ENCODE results near the gene WDR48. TPM values are rescaled to one million over a fixed set of nuclear protein-coding genes. Genes with fewer than 3 reads are reported as not detected.
A peak's percentile ranks its signal among the peaks of the same experiment; 100 is the strongest.

Gene WDR48
- total RNA-seq, 1 donor from 2014 or later = 58.4 TPM

DNA sequence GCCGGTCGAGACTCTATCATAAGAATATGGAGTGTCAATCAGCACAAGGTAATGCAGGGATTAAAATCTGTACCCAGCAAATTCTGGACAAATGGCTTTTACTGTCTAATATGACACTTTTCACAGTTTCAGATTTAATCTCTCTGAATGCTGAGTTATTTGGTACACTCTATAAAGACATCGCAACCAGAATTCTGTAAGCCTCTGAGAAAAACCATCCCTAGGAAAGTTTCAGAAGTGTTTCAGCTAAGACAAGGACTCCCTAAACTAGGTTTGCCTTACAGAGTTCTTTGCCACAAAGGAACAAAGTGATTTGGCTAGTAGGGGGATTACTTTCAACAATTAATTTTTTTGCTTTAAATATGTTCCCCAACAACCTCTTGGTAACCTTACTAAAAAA lies 11.3 kb downstream of the WDR48 start:
- no peak for DNase-seq (ENCODE audit: low spot score)

DNA sequence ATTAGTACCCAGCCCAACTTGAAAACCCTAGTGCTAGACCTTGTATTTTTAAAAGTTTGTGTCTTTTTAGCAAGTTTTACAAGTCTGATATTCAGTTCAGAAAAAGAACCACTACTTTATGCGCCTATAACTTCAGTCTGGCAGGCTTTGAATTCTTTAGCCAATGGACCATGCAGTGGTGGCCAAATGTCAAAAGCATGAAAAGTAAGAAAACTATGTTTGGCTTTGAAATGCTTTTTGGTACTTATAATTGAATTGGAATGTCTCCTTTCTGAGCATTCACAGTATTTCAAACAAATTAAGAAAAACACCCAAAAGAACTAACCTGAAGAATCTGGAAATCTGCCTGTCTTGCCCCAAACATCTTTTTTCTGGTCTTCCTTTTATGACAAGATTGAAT lies 12.8 kb downstream of the WDR48 start:
- DNase-seq (ENCODE audit: low spot score) = no peak

GRCh38 chr3:39065197-39065596 lies 13.4 kb downstream of the WDR48 start:
- no peak for DNase-seq (ENCODE audit: low spot score)

GRCh38 chr3:39067286-39067685 lies 15.5 kb downstream of the WDR48 start:
- DNase-seq (ENCODE audit: low spot score) = no peak

- no peak for DNase-seq (ENCODE audit: low spot score)
Measured at GRCh38 chr3:39068556-39068955, 16.7 kb downstream of the WDR48 start.

GRCh38 chr3:39075910-39076309 lies 24.1 kb downstream of the WDR48 start:
- DNase-seq (ENCODE audit: low spot score) = no peak

DNA sequence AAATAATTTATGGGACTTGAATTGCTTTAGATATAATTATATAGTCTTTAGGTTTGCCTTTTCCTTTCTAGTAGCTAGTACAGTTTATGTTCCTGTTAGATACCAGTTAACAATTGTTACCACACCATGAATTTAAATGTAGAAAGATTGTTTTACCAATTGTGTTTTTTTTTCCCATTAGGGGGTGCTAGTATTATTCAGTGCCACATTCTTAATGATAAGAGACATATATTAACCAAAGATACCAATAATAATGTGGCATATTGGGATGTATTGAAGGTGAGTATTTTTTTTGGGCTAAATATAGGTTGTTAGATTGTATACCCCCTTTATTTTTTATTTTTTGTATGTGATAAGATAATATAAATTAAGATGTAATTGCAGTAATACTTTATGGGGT lies 27.7 kb downstream of the WDR48 start:
- no peak for DNase-seq (ENCODE audit: low spot score)

- no peak for DNase-seq (ENCODE audit: low spot score)
Measured at GRCh38 chr3:39080026-39080425, 28.2 kb downstream of the WDR48 start.

- DNase-seq (ENCODE audit: low spot score) = no peak
Measured at GRCh38 chr3:39082666-39083313, 31.0 kb downstream of the WDR48 start.

DNA sequence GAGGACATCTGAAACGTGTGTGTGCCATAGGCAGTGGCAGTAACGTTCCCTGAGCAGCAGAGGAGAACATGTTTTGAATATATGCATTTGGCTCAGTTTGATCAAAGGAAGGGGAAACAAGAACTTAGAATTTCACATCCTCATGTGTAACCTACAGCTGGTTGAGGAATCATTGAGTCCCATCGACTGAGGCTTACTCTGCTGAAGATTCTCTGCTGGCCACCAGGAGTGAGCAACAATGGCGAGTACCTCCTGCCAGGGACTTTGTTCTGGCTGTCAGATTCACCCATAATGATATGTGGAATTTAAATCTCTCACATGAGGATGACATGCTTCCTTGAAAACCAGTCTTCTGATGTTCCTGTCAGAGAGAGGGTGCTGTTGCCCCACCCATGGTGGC lies 34.3 kb downstream of the WDR48 start:
- peak; percentile 9 for DNase-seq (ENCODE audit: low spot score)

- DNase-seq (ENCODE audit: low spot score) = peak; percentile 12
Measured at GRCh38 chr3:39088456-39088855, 36.6 kb downstream of the WDR48 start.

DNA sequence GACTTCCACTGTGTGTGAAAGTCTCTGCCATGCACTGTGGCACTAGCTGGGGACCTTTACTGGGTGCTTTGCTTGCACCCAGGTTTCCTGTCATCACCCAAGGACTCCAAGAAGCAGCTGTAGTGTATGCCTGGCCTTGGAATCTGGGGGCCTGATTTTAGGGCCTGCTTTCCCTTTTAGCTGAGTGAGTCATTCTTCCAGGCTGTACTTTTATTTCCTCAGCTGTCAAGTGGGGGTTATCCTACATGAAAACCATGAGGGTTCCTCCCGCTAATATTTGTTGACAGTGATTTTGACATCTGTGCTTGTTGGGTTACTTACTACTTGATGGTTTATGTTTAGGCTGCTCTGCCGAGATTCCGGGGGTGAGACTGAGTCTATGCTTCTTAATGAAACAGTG lies 37.1 kb downstream of the WDR48 start:
- peak; percentile 23 for DNase-seq (ENCODE audit: low spot score)

GRCh38 chr3:39090922-39091321 lies 39.1 kb downstream of the WDR48 start:
- peak; percentile 14 for DNase-seq (ENCODE audit: low spot score)

DNA sequence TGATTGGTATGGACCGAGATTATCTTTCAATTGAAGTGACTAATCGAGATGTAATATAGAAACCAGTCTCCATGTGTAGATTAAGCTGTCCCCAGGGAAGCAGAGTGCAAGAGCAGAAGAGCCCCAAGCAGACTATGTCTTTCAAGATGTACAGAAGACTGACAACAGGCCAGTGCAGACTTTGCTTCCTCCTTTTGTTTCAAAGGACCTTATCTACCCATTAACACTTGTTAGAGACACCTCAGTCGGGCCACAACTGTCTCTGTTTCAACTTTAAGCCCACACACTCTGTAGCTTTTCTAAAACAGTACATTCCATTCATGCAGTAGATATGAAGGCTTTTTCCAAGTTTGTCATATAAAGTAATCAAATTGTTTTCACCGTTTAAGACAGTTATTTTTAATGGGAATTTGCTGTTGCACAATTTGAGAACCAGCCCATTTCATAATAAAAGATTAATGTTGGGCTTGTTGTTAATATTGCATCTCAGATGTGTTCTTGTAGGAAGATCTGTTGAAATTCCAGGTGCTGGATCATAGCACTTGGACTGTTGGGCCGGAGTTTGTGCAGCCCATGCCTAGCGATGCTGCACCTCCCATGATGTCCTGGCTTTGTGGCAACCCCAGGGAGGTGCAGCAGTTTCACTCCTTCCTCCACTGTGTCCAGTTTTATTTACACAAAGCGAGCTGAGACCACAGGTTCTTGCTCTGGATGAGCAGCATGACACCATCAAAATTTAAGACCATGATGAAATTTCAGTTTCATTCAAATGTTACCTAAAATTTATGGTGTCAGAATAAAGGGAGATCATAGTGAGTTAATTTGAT lies 43.2 kb downstream of the WDR48 start:
- DNase-seq (ENCODE audit: low spot score) = peak; percentile 34

GRCh38 chr3:39095778-39096177 lies 44.0 kb downstream of the WDR48 start:
- peak; percentile 7 for DNase-seq (ENCODE audit: low spot score)

DNA sequence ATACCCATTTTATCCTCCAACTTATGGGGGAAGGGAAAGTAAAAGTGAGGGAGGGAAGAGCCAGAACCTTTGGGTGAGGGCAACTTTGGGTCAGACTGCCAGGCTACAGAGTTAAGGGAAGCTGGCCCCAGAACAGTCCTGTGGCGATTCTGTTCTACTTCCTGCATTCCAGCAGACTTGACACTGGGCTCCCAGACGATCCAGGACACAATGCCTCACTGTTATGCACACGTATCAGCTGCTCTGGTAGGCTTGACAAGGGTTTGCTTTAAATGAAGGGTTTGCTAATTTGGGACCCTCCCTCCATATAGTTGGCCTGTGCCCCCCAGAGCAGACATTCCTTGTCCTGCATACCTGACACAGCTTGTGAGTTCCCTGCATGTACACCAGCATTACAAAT lies 45.0 kb downstream of the WDR48 start:
- peak; percentile 28 for DNase-seq (ENCODE audit: low spot score)

- DNase-seq (ENCODE audit: low spot score) = peak; percentile 35
Measured at GRCh38 chr3:39097716-39098472, 46.1 kb downstream of the WDR48 start.

DNA sequence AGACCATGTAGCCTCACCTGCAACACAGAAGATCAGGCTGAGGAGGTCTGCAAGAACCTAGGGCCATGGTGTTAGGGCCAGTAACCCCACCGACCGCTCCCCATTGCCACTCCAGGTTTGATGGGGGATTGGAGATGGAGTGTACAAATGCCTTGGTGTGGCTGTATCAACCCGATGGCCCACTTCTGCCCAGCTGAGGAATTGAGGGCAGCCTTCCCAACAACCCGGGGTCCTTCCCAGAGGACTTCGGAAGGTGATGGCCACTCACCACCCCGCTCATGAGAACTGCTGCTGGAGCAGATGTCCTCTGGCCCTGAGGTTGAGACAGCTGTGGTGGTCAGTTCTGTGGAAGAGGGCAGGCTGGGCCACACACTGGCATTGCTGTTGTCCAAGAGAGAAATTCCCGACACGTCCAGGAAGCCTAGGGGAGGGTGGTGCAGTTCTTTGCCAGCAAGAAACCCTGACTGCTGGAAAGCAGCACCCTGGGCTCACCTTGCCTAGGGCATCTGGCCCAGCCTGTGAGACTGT lies 46.7 kb downstream of the WDR48 start:
- DNase-seq (ENCODE audit: low spot score) = peak; percentile 34

DNA sequence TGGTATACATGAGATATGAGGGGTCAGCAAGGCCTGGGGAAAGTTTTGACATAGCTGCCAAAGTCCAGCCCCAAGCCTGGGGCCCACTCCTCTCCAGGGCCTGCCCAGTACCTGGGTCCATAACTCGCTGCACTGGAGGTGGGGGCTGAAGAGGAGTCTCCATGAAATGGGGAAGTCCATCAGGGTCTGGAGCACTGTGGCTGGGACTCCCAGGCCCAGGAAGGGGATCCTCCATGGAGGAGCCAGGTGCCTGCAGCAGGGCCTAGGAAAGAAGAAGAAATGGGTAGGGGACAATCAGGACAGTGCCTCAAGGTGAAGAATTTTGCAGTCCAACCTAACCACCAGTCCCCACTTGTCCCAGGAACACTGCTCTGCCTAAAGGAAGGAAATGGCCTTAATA lies 47.4 kb downstream of the WDR48 start:
- DNase-seq (ENCODE audit: low spot score) = peak; percentile 33

DNA sequence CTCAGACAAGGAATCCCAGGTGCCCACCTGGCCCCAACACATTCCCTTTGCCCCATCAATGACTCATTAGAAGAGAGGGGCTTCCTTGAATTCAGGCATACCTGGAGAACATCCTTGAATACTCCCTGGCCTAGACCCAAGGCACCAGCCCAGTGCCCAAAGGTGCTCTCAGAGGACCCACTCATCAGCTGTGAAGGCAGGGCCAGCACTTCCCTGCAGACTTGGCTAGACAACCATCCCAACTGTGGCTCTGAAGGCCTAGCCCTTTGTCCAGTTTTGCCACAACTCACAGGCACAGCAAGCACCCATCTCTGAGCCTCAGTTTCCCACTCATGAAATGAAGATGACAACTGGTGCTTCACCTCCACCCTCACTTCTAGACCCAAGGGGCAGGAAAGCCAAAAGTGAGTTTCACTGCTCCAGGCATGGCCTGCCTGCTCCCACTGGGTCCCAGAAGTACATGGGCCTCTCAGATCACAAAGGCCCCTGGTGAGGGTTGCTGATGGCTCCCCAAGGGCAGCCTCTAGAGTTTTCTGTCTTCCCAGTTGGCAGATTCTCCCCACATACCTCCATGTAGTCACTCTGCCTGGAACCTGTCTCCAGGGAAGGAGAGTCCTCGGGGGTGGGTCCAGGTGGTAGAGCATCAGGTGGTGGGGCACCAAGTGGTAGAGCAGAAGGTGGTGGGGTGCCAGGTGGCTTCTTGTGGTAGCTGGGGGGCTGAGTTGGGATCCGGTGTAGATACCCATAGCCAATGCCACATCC lies 48.1 kb downstream of the WDR48 start:
- peak; percentile 37 for DNase-seq (ENCODE audit: low spot score)

GRCh38 chr3:39100500-39100886 lies 48.7 kb downstream of the WDR48 start:
- DNase-seq (ENCODE audit: low spot score) = no peak

Measured in ureter (tissue), 1 donor.